Measurements from ENCODE around the gene SSPN.

Gene SSPN

GRCh38 chr12:26226629-26227360, 31.4 kb downstream of the SSPN start:
- H3K36me3 ChIP-seq (replicated peaks; ENCODE audit: insufficient read depth, low read length), result no peaks in the 10 kb centered on the region
- H3K4me3 ChIP-seq (ENCODE audit: low read length), result no peak overlapping the region

DNA sequence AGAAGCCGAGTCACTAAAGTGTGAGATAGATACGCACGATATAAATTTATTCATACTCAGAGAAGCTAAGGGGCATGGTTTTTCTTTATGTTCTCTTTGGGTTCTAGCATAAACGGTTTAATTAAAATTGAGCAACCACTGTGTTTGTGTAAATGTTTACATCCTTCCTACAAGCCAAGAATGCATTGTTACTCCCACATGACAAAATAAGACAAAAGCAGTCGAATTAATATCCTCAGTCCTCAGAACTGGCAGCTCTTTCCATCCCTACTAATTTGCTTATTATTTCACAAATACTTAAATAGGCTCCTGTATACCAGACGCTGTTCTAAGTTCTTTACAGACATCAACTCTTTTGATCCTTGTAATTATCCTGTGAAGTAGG, 32.0 kb downstream of the SSPN start:
- H3K9me2 ChIP-seq (replicated peaks; ENCODE audit: insufficient read depth, low read length), result no peaks in the 10 kb centered on the region
- H2AFZ ChIP-seq (ENCODE audit: low read length), result no peak overlapping the region
- no peaks in the 10 kb centered on the region for H3K79me2 ChIP-seq (ENCODE audit: low read length)
- H4K20me1 ChIP-seq (ENCODE audit: insufficient read depth, low read length), result no peaks in the 10 kb centered on the region
- H3K4me2 ChIP-seq (ENCODE audit: low read depth, low read length), result no peak overlapping the region
- H3K9ac ChIP-seq (ENCODE audit: low read length), result no peak overlapping the region
- no peak overlapping the region for H3K27ac ChIP-seq (ENCODE audit: low read length)
- no peak for TF ChIP-seq EZH2phosphoT487 (IDR thresholded peaks at IDR 0.05; ENCODE audit: low read length)
- TF ChIP-seq EZH2 (optimal IDR thresholded peaks at IDR 0.05; ENCODE audit: low read depth, low read length), result no peak
- no peak for TF ChIP-seq CTCF (IDR thresholded peaks at IDR 0.05; ENCODE audit: low read length)
- no peaks in the 10 kb centered on the region for H3K36me3 ChIP-seq (replicated peaks; ENCODE audit: insufficient read depth, low read length)
- DNase-seq, result no peak
- H3K4me3 ChIP-seq (ENCODE audit: low read length), result no peak overlapping the region
- H3K4me1 ChIP-seq (ENCODE audit: low read length), result no peaks in the 10 kb centered on the region
- H3F3A ChIP-seq (ENCODE audit: insufficient read depth, low read length), result no peaks in the 10 kb centered on the region
- no peaks in the 10 kb centered on the region for H3K9me3 ChIP-seq (replicated peaks; ENCODE audit: insufficient read depth, low read length)
- H3K27me3 ChIP-seq (replicated peaks; ENCODE audit: insufficient read depth, low read length), result no peaks in the 10 kb centered on the region

More at GRCh38 chr12:26226629-26227360, 31.4 kb downstream of the SSPN start:
- H3K27ac ChIP-seq (ENCODE audit: low read length), result no peak overlapping the region
- TF ChIP-seq CTCF (IDR thresholded peaks at IDR 0.05; ENCODE audit: low read length), result no peak
- no peak for TF ChIP-seq EZH2phosphoT487 (IDR thresholded peaks at IDR 0.05; ENCODE audit: low read length)
- no peak for TF ChIP-seq EZH2 (optimal IDR thresholded peaks at IDR 0.05; ENCODE audit: low read depth, low read length)
- no peaks in the 10 kb centered on the region for H3F3A ChIP-seq (ENCODE audit: insufficient read depth, low read length)
- H4K20me1 ChIP-seq (ENCODE audit: insufficient read depth, low read length), result no peaks in the 10 kb centered on the region
- H3K4me1 ChIP-seq (ENCODE audit: low read length), result no peaks in the 10 kb centered on the region
- no peak for DNase-seq
- H3K9me3 ChIP-seq (replicated peaks; ENCODE audit: insufficient read depth, low read length), result no peaks in the 10 kb centered on the region
- H3K9ac ChIP-seq (ENCODE audit: low read length), result no peak overlapping the region
- H3K4me2 ChIP-seq (ENCODE audit: low read depth, low read length), result no peak overlapping the region
- no peaks in the 10 kb centered on the region for H3K79me2 ChIP-seq (ENCODE audit: low read length)
- H2AFZ ChIP-seq (ENCODE audit: low read length), result no peak overlapping the region
- no peaks in the 10 kb centered on the region for H3K27me3 ChIP-seq (replicated peaks; ENCODE audit: insufficient read depth, low read length)
- no peaks in the 10 kb centered on the region for H3K9me2 ChIP-seq (replicated peaks; ENCODE audit: insufficient read depth, low read length)

DNA sequence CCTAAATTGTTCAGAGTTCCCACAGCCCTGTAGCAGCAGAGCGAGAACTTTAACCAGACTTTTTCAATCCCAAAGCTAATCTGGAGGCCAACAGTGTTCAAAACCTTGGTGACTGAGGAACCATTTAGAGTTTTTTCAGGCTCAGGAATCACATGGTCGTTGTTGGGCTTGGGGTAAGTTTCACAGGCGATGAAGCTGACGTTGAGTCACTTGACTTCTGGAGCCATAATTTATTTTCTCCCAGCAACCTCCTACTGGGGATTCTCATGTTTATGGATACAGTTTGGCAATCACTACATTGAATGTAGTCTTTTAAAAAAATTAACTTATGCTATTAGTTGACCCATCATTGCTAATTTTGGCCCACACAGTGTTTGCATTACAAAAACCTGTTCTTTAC, 34.5 kb downstream of the SSPN start:
- Histone ChIP-seq H3K9me3 (replicated peaks; ENCODE audit: insufficient read depth, low read length) (no peaks in the 10 kb centered on the region), H3K27me3 (replicated peaks; ENCODE audit: insufficient read depth, low read length) (no peaks in the 10 kb centered on the region), H4K20me1 (ENCODE audit: insufficient read depth, low read length) (no peaks in the 10 kb centered on the region), H3K9me2 (replicated peaks; ENCODE audit: insufficient read depth, low read length) (no peaks in the 10 kb centered on the region), H3K9ac (ENCODE audit: low read length) (no peak overlapping the region), H3K27ac (ENCODE audit: low read length) (no peak overlapping the region), H3K4me1 (ENCODE audit: low read length) (no peaks in the 10 kb centered on the region), H2AFZ (ENCODE audit: low read length) (no peak overlapping the region), H3K79me2 (ENCODE audit: low read length) (no peaks in the 10 kb centered on the region), H3K4me2 (ENCODE audit: low read depth, low read length) (no peak overlapping the region), H3K36me3 (replicated peaks; ENCODE audit: insufficient read depth, low read length) (no peaks in the 10 kb centered on the region), H3K4me3 (ENCODE audit: low read length) (no peak overlapping the region), H3F3A (ENCODE audit: insufficient read depth, low read length) (no peaks in the 10 kb centered on the region)
- DNase-seq, result no peak
- no peak for TF ChIP-seq CTCF (IDR thresholded peaks at IDR 0.05; ENCODE audit: low read length)
- no peak for TF ChIP-seq EZH2phosphoT487 (IDR thresholded peaks at IDR 0.05; ENCODE audit: low read length)
- TF ChIP-seq EZH2 (optimal IDR thresholded peaks at IDR 0.05; ENCODE audit: low read depth, low read length), result no peak
